GM23338 (cell line): ENCODE measurements around the gene MARK2. TPM values are rescaled to one million over a fixed set of nuclear protein-coding genes. Genes with fewer than 3 reads are reported as not detected.

ENCODE experiments used
- ATAC-seq: fragments of 200-7000 bp; cut with Tn5 transposase; 3 replicates; pipeline ENCODE4 v1.9.1; 2020
- DNase-seq: peaks from one replicate; pipeline ENCODE4 v3.0.0-alpha.2; 2015; ENCODE audit warnings: low spot score
- H2AFZ ChIP-seq: fragments of 200-600 bp; sonication (generic); 2 replicates; pipeline ENCODE4 v1.8.0; 2016; ENCODE audit warnings: antibody characterized with exemption, mild to moderate bottlenecking, moderate library complexity
- H3F3A ChIP-seq: fragments of 200-600 bp; sonication (generic); replicated peaks from 2 replicates; pipeline ENCODE4 v1.8.0; 2017; ENCODE audit warnings: antibody characterized with exemption, mixed run types, low read depth
- H3K27ac ChIP-seq: fragments of 200-600 bp; sonication (generic); 2 replicates; pipeline ENCODE4 v1.6.1; 2016; ENCODE audit warnings: low read depth
- H3K27me3 ChIP-seq: fragments of 200-600 bp; sonication (generic); 2 replicates; pipeline ENCODE4 v1.8.0; 2016; ENCODE audit warnings: mild to moderate bottlenecking, mixed run types, moderate library complexity; ENCODE audit not compliant: insufficient read depth
- H3K36me3 ChIP-seq: fragments of 200-600 bp; sonication (generic); 2 replicates; pipeline ENCODE4 v1.8.0; 2016; ENCODE audit warnings: mild to moderate bottlenecking; ENCODE audit not compliant: insufficient read depth
- H3K4me1 ChIP-seq: fragments of 200-600 bp; sonication (generic); 2 replicates; pipeline ENCODE4 v1.8.0; 2016; ENCODE audit warnings: mild to moderate bottlenecking, moderate library complexity; ENCODE audit not compliant: insufficient read depth
- H3K4me2 ChIP-seq: fragments of 200-600 bp; sonication (generic); 2 replicates; pipeline ENCODE4 v1.7.1; 2017; ENCODE audit warnings: mixed run types
- H3K4me3 ChIP-seq: fragments of 200-600 bp; sonication (generic); 2 replicates; pipeline ENCODE4 v1.6.1; 2016; ENCODE audit warnings: mixed run types
- H3K79me2 ChIP-seq: fragments of 200-600 bp; sonication (generic); replicated peaks from 2 replicates; pipeline ENCODE4 v1.8.0; 2017; ENCODE audit warnings: mild to moderate bottlenecking; ENCODE audit not compliant: insufficient read depth
- H3K9me2 ChIP-seq: fragments of 200-600 bp; sonication (generic); 2 replicates; pipeline ENCODE4 v1.8.0; 2017; ENCODE audit not compliant: insufficient read depth
- H4K20me1 ChIP-seq: fragments of 200-600 bp; sonication (generic); replicated peaks from 2 replicates; pipeline ENCODE4 v1.8.0; 2017; ENCODE audit warnings: mild to moderate bottlenecking; ENCODE audit not compliant: insufficient read depth
- H3K27ac Mint-ChIP-seq: 2 replicates; pipeline ENCODE4 v1.8.0; 2020; ENCODE audit warnings: inconsistent platforms, mild to moderate bottlenecking, moderate library complexity, mixed read lengths
- H3K27me3 Mint-ChIP-seq: 3 replicates; pipeline ENCODE4 v1.8.0; 2022; ENCODE audit warnings: low read depth, mild to moderate bottlenecking, moderate library complexity, mixed read lengths, inconsistent platforms; ENCODE audit not compliant: insufficient read depth, poor library complexity
- H3K36me3 Mint-ChIP-seq: 3 replicates; pipeline ENCODE4 v1.8.0; 2021; ENCODE audit warnings: low read depth, mild to moderate bottlenecking, inconsistent platforms, moderate library complexity, mixed read lengths
- H3K4me1 Mint-ChIP-seq: 3 replicates; pipeline ENCODE4 v1.8.0; 2020; ENCODE audit warnings: mild to moderate bottlenecking, inconsistent platforms, mixed read lengths
- H3K4me3 Mint-ChIP-seq: 3 replicates; pipeline ENCODE4 v1.8.0; 2021; ENCODE audit warnings: moderate library complexity, mild to moderate bottlenecking, inconsistent platforms, mixed read lengths
- H3K9me3 Mint-ChIP-seq: 3 replicates; pipeline ENCODE4 v1.8.0; 2020; ENCODE audit warnings: moderate library complexity, mild to moderate bottlenecking, inconsistent platforms, mixed read lengths
- CREB1 ChIP-seq: fragments of 250-450 bp; sonication (Bioruptor Pico); IDR thresholded peaks from 2 replicates; pipeline ENCODE4 v1.5.0; 2020; ENCODE audit warnings: low read depth, mild to moderate bottlenecking, moderate library complexity
- STAT1 ChIP-seq: IDR thresholded peaks from one replicate; pipeline ENCODE4 v1.6.1; 2016; ENCODE audit warnings: antibody characterized with exemption; ENCODE audit not compliant: unreplicated experiment
- ZNF114 ChIP-seq: fragments of 250-450 bp; sonication (Bioruptor Pico); IDR thresholded peaks from 2 replicates; pipeline ENCODE4 v1.5.0; 2020; ENCODE audit warnings: mild to moderate bottlenecking, moderate library complexity
- polyA plus RNA-seq: library from polyadenylated mRNA; unstranded; fragments of >200 nt; fragmentation: Nextera tagmentation; extraction: Ambion mirVana; gene quantifications from 2 replicates; pipeline ENCODE4 v1.2.1, GENCODE V29; 2016
- total RNA-seq: library from RNA; depleted of rRNA; stranded (reverse); fragments of >200 nt; shearing (Covaris generic); gene quantifications from 2 replicates; pipeline ENCODE4 v1.2.3, GENCODE V29; 2014
- TF ChIP-seq, protein P1 (sequence below): fragments of 250-450 bp; sonication (Bioruptor Pico); IDR thresholded peaks from 2 replicates; pipeline ENCODE4 v1.5.0; 2020; ENCODE audit warnings: mild to moderate bottlenecking, moderate library complexity
- TF ChIP-seq, protein P2 (sequence below), 2 experiments: fragments of 200-600 bp in 1 of 2; sonication (generic) in 1 of 2; conservative IDR thresholded peaks; 2 replicates each; pipeline versions ENCODE4 v1.5.1 to v1.6.1; 2016 to 2017; ENCODE audit warnings: antibody characterized with exemption in 2 of 2, low read depth in 2 of 2, mild to moderate bottlenecking in 2 of 2, moderate library complexity in 1 of 2
- TF ChIP-seq, protein P3 (sequence below): IDR thresholded peaks from 2 replicates; pipeline ENCODE4 v1.6.1; 2016; ENCODE audit warnings: antibody characterized with exemption
- TF ChIP-seq, protein P4 (sequence below): IDR thresholded peaks from one replicate; pipeline ENCODE4 v1.6.1; 2018; ENCODE audit warnings: antibody characterized with exemption; ENCODE audit not compliant: unreplicated experiment

The MARK2 gene
- total and polyA plus RNA-seq, 2 experiments from 2014 or later: 18.7 to 42.6 TPM

DNA sequence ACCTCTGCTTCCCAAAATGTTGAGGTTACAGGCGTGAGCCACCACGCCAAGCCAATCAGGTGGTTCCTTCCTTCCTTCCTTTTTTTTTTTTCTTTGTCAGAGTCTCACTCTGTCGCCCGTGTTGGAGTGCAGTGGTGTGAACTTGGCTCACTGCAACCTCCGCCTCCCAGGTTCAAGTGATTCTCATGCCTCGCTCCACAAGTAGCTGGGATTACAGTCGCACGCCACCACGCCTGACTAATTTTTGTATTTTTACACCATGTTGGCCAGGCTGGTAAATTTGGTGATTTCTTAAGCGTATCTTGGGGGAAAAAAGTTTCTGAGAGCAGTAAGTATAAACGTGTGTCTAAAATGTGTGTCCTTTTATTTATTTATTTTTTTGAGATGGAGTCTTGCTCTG lies 43.8 kb upstream of the MARK2 start (continued):
- TF ChIP-seq, protein P1, sequence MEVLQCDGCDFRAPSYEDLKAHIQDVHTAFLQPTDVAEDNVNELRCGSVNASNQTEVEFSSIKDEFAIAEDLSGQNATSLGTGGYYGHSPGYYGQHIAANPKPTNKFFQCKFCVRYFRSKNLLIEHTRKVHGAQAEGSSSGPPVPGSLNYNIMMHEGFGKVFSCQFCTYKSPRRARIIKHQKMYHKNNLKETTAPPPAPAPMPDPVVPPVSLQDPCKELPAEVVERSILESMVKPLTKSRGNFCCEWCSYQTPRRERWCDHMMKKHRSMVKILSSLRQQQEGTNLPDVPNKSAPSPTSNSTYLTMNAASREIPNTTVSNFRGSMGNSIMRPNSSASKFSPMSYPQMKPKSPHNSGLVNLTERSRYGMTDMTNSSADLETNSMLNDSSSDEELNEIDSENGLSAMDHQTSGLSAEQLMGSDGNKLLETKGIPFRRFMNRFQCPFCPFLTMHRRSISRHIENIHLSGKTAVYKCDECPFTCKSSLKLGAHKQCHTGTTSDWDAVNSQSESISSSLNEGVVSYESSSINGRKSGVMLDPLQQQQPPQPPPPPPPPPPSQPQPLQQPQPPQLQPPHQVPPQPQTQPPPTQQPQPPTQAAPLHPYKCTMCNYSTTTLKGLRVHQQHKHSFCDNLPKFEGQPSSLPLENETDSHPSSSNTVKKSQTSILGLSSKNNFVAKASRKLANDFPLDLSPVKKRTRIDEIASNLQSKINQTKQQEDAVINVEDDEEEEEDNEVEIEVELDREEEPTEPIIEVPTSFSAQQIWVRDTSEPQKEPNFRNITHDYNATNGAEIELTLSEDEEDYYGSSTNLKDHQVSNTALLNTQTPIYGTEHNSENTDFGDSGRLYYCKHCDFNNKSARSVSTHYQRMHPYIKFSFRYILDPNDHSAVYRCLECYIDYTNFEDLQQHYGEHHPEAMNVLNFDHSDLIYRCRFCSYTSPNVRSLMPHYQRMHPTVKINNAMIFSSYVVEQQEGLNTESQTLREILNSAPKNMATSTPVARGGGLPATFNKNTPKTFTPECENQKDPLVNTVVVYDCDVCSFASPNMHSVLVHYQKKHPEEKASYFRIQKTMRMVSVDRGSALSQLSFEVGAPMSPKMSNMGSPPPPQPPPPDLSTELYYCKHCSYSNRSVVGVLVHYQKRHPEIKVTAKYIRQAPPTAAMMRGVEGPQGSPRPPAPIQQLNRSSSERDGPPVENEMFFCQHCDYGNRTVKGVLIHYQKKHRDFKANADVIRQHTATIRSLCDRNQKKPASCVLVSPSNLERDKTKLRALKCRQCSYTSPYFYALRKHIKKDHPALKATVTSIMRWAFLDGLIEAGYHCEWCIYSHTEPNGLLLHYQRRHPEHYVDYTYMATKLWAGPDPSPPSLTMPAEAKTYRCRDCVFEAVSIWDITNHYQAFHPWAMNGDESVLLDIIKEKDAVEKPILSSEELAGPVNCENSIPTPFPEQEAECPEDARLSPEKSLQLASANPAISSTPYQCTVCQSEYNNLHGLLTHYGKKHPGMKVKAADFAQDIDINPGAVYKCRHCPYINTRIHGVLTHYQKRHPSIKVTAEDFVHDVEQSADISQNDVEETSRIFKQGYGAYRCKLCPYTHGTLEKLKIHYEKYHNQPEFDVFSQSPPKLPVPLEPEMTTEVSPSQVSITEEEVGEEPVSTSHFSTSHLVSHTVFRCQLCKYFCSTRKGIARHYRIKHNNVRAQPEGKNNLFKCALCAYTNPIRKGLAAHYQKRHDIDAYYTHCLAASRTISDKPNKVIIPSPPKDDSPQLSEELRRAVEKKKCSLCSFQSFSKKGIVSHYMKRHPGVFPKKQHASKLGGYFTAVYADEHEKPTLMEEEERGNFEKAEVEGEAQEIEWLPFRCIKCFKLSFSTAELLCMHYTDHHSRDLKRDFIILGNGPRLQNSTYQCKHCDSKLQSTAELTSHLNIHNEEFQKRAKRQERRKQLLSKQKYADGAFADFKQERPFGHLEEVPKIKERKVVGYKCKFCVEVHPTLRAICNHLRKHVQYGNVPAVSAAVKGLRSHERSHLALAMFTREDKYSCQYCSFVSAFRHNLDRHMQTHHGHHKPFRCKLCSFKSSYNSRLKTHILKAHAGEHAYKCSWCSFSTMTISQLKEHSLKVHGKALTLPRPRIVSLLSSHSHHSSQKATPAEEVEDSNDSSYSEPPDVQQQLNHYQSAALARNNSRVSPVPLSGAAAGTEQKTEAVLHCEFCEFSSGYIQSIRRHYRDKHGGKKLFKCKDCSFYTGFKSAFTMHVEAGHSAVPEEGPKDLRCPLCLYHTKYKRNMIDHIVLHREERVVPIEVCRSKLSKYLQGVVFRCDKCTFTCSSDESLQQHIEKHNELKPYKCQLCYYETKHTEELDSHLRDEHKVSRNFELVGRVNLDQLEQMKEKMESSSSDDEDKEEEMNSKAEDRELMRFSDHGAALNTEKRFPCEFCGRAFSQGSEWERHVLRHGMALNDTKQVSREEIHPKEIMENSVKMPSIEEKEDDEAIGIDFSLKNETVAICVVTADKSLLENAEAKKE (CRISPR knock-in tag): no peak

DNA sequence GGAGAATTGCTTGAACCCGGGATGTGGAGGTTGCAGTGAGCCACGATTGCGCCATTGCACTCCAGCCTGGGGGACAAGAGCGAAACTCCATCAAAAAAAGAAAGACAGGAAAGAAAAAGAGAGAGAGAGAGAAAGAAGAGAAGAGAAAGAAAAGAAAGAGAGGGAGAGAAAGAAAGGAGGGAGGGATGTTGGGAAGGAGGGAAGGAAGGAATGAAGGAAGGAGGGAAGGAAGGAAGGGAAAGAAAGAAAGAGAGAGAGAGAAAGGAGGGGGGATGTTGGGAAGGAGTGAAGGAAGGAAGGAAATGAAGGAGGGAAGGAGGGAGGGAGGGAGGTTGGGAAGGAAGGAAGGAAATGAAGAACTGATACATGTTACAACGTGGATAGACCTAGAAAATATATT lies 38.0 kb upstream of the MARK2 start:
- no peak overlapping the region for H2AFZ ChIP-seq
- no peaks in the 10 kb centered on the region for H3F3A ChIP-seq
- no peak overlapping the region for H3K4me3 ChIP-seq
- no peaks in the 10 kb centered on the region for H3K79me2 ChIP-seq
- H3K27ac ChIP-seq: no peak overlapping the region
- no peaks in the 10 kb centered on the region; the same call in 1 of the 2 replicates for H4K20me1 ChIP-seq
- no peak overlapping the region for H3K4me3 Mint-ChIP-seq
- peaks cover 2% of the 10 kb centered on the region; the same call in 1 of the 3 replicates for H3K36me3 Mint-ChIP-seq
- DNase-seq: no peak
- peaks cover 17% of the 10 kb centered on the region for H3K9me3 Mint-ChIP-seq
- H3K4me1 Mint-ChIP-seq: no peaks in the 10 kb centered on the region; the same call in 2 of the 3 replicates
- H3K4me2 ChIP-seq: no peak overlapping the region
- no peaks in the 10 kb centered on the region for H3K27me3 ChIP-seq
- no peaks in the 10 kb centered on the region for H3K9me2 ChIP-seq
- no peaks in the 10 kb centered on the region for H3K36me3 ChIP-seq
- H3K4me1 ChIP-seq: no peaks in the 10 kb centered on the region
- H3K27ac Mint-ChIP-seq: no peak overlapping the region
- ATAC-seq: no peak
- peaks cover 7% of the 10 kb centered on the region for H3K27me3 Mint-ChIP-seq
- TF ChIP-seq STAT1: no peak
- no peak for TF ChIP-seq CREB1
- TF ChIP-seq, protein P2, sequence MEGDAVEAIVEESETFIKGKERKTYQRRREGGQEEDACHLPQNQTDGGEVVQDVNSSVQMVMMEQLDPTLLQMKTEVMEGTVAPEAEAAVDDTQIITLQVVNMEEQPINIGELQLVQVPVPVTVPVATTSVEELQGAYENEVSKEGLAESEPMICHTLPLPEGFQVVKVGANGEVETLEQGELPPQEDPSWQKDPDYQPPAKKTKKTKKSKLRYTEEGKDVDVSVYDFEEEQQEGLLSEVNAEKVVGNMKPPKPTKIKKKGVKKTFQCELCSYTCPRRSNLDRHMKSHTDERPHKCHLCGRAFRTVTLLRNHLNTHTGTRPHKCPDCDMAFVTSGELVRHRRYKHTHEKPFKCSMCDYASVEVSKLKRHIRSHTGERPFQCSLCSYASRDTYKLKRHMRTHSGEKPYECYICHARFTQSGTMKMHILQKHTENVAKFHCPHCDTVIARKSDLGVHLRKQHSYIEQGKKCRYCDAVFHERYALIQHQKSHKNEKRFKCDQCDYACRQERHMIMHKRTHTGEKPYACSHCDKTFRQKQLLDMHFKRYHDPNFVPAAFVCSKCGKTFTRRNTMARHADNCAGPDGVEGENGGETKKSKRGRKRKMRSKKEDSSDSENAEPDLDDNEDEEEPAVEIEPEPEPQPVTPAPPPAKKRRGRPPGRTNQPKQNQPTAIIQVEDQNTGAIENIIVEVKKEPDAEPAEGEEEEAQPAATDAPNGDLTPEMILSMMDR (conservative IDR thresholded peaks at IDR 0.05; ENCODE audit: low read depth in 2 of 2): no peak
- no peak for TF ChIP-seq ZNF114 (CRISPR knock-in tag)
- TF ChIP-seq, protein P3, sequence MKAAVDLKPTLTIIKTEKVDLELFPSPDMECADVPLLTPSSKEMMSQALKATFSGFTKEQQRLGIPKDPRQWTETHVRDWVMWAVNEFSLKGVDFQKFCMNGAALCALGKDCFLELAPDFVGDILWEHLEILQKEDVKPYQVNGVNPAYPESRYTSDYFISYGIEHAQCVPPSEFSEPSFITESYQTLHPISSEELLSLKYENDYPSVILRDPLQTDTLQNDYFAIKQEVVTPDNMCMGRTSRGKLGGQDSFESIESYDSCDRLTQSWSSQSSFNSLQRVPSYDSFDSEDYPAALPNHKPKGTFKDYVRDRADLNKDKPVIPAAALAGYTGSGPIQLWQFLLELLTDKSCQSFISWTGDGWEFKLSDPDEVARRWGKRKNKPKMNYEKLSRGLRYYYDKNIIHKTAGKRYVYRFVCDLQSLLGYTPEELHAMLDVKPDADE: no peak
- TF ChIP-seq, protein P4, sequence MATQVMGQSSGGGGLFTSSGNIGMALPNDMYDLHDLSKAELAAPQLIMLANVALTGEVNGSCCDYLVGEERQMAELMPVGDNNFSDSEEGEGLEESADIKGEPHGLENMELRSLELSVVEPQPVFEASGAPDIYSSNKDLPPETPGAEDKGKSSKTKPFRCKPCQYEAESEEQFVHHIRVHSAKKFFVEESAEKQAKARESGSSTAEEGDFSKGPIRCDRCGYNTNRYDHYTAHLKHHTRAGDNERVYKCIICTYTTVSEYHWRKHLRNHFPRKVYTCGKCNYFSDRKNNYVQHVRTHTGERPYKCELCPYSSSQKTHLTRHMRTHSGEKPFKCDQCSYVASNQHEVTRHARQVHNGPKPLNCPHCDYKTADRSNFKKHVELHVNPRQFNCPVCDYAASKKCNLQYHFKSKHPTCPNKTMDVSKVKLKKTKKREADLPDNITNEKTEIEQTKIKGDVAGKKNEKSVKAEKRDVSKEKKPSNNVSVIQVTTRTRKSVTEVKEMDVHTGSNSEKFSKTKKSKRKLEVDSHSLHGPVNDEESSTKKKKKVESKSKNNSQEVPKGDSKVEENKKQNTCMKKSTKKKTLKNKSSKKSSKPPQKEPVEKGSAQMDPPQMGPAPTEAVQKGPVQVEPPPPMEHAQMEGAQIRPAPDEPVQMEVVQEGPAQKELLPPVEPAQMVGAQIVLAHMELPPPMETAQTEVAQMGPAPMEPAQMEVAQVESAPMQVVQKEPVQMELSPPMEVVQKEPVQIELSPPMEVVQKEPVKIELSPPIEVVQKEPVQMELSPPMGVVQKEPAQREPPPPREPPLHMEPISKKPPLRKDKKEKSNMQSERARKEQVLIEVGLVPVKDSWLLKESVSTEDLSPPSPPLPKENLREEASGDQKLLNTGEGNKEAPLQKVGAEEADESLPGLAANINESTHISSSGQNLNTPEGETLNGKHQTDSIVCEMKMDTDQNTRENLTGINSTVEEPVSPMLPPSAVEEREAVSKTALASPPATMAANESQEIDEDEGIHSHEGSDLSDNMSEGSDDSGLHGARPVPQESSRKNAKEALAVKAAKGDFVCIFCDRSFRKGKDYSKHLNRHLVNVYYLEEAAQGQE: no peak
